HG03045 (cell line): Measurements from ENCODE around the gene PNPLA7.
"Not testable (repeated sequence)": the region's sequence is repeated elsewhere in the genome, so short reads cannot be mapped to it uniquely, and the experiment has no call there.

Experiments used
- ATAC-seq: cut with Tn5 transposase; IDR thresholded peaks from one replicate; pipeline ENCODE4 v1.9.1; 2021; ENCODE audit warnings: mild to moderate bottlenecking, moderate library complexity; ENCODE audit not compliant: unreplicated experiment

Gene PNPLA7

GRCh38 chr9:137452761-137453642 is 97.2 kb downstream of the PNPLA7 start:
- ATAC-seq = no peak

- no peak for ATAC-seq
Observed at GRCh38 chr9:137452006-137452760, 98.0 kb downstream of the PNPLA7 start.

- not testable (repeated sequence) for ATAC-seq
Observed at GRCh38 chr9:137451264-137452005, 98.8 kb downstream of the PNPLA7 start.

GRCh38 chr9:137450539-137451222 is 99.5 kb downstream of the PNPLA7 start:
- ATAC-seq = not testable (repeated sequence)

GRCh38 chr9:137449931-137450538 is 100.2 kb downstream of the PNPLA7 start:
- no peak for ATAC-seq

GRCh38 chr9:137449081-137449844 is 100.9 kb downstream of the PNPLA7 start:
- ATAC-seq = no peak

GRCh38 chr9:137448602-137448962 is 101.6 kb downstream of the PNPLA7 start:
- ATAC-seq = no peak

- no peak for ATAC-seq
Observed at GRCh38 chr9:137447722-137448601, 102.2 kb downstream of the PNPLA7 start.

- ATAC-seq = no peak
Observed at GRCh38 chr9:137446851-137447471, 103.2 kb downstream of the PNPLA7 start.

- no peak for ATAC-seq
Observed at GRCh38 chr9:137445930-137446431, 104.2 kb downstream of the PNPLA7 start.

GRCh38 chr9:137445275-137445807 is 104.9 kb downstream of the PNPLA7 start:
- ATAC-seq = peak; percentile 56

- ATAC-seq = no peak
Observed at GRCh38 chr9:137444106-137444790, 106.0 kb downstream of the PNPLA7 start.

GRCh38 chr9:137441935-137442321 is 108.3 kb downstream of the PNPLA7 start:
- ATAC-seq = no peak

GRCh38 chr9:137441289-137441934 is 108.8 kb downstream of the PNPLA7 start, which contains the start of gene ENTPD8:
TSS of gene ENTPD8 (minus strand) at chr9:137441357. CDS start at chr9:137438285, 3,072 bp downstream.
- ATAC-seq = no peak

- no peak for ATAC-seq
Observed at GRCh38 chr9:137439158-137439714, 111.0 kb downstream of the PNPLA7 start.

- ATAC-seq = no peak
Observed at GRCh38 chr9:137438591-137439157, 111.5 kb downstream of the PNPLA7 start.
